ENCODE measurements around the gene CEP85.
A peak's percentile ranks its signal among the peaks of the same experiment; 100 is the strongest.

The CEP85 gene

GRCh38 chr1:26317612-26318337, 83.8 kb downstream of the CEP85 start, which contains the start of gene CD52:
TSS of gene CD52 (plus strand) at chr1:26317958. CDS start at chr1:26318018, 60 bp downstream.
- peak; percentile 77 for DNase-seq

GRCh38 chr1:26318338-26319064, 84.5 kb downstream of the CEP85 start:
- peak; percentile 29 for DNase-seq

- no peak for DNase-seq
Measured at GRCh38 chr1:26320896-26321295, 86.9 kb downstream of the CEP85 start.

- peak; percentile 89 for DNase-seq
Measured at GRCh38 chr1:26321315-26322041, 87.5 kb downstream of the CEP85 start.

- no peak for DNase-seq
Measured at GRCh38 chr1:26322042-26322331, 88.0 kb downstream of the CEP85 start.

GRCh38 chr1:26323382-26323781, 89.4 kb downstream of the CEP85 start:
- DNase-seq, result no peak

GRCh38 chr1:26324550-26324949, 90.5 kb downstream of the CEP85 start:
- no peak for DNase-seq

- DNase-seq, result no peak
Measured at GRCh38 chr1:26327956-26328362, 94.0 kb downstream of the CEP85 start.

Data from CD4-positive, alpha-beta T cell treated with Interleukin-15 for 1 hour (primary cell).